SK-N-SH treated with all-trans-retinoic acid at 6 μM for 48 hours (cell line): ENCODE measurements around the gene ALDH6A1.

Source experiments
- ATAC-seq: fragments of 200-7000 bp; cut with Tn5 transposase; 3 replicates; pipeline ENCODE4 v1.9.1; 2020; ENCODE audit warnings: mild to moderate bottlenecking, moderate library complexity
- ARNTL ChIP-seq: fragments of 450-650 bp; formaldehyde crosslinking; IDR thresholded peaks from 2 replicates; pipeline ENCODE4 v1.5.0; 2020; ENCODE audit warnings: low read depth, mild to moderate bottlenecking, moderate library complexity, borderline replicate concordance
- BACH2 ChIP-seq: fragments of 250-450 bp; sonication (Bioruptor Pico); IDR thresholded peaks from 2 replicates; pipeline ENCODE4 v1.9.0; 2021; ENCODE audit warnings: mild to moderate bottlenecking, borderline replicate concordance
- CSDC2 ChIP-seq: fragments of 250-450 bp; sonication (Bioruptor Pico); IDR thresholded peaks from 2 replicates; pipeline ENCODE4 v1.5.0; 2020; ENCODE audit warnings: mild to moderate bottlenecking, moderate library complexity
- CSRNP3 ChIP-seq: fragments of 250-450 bp; sonication (Bioruptor Pico); IDR thresholded peaks from 2 replicates; pipeline ENCODE4 v1.5.1; 2021; ENCODE audit warnings: mild to moderate bottlenecking, moderate library complexity
- ESRRG ChIP-seq: fragments of 250-450 bp; sonication (Bioruptor Pico); IDR thresholded peaks from 2 replicates; pipeline ENCODE4 v1.6.1; 2021; ENCODE audit warnings: mild to moderate bottlenecking
- GLIS3 ChIP-seq: fragments of 250-450 bp; sonication (Bioruptor Pico); IDR thresholded peaks from 2 replicates; pipeline ENCODE4 v1.5.0; 2020; ENCODE audit warnings: mild to moderate bottlenecking, moderate library complexity
- ISL1 ChIP-seq: fragments of 250-450 bp; sonication (Bioruptor Pico); IDR thresholded peaks from 2 replicates; pipeline ENCODE4 v2.1.2; 2022; ENCODE audit warnings: mild to moderate bottlenecking, moderate library complexity
- OSR1 ChIP-seq: fragments of 250-450 bp; sonication (Bioruptor Pico); IDR thresholded peaks from 2 replicates; pipeline ENCODE4 v1.8.0; 2022; ENCODE audit warnings: moderate library complexity, mild to moderate bottlenecking, inconsistent platforms
- SNAI2 ChIP-seq: fragments of 250-450 bp; sonication (Bioruptor Pico); IDR thresholded peaks from 2 replicates; pipeline ENCODE4 v1.5.0; 2020; ENCODE audit warnings: mild to moderate bottlenecking, moderate library complexity
- TCF4 ChIP-seq: fragments of 250-450 bp; sonication (Bioruptor Pico); IDR thresholded peaks from 2 replicates; pipeline ENCODE4 v1.8.0; 2021; ENCODE audit warnings: mild to moderate bottlenecking, moderate library complexity, borderline replicate concordance
- TOX ChIP-seq: fragments of 250-450 bp; sonication (Bioruptor Pico); IDR thresholded peaks from 2 replicates; pipeline ENCODE4 v1.8.0; 2021; ENCODE audit warnings: mild to moderate bottlenecking, moderate library complexity, borderline replicate concordance
- ZC3H10 ChIP-seq: fragments of 250-450 bp; sonication (Bioruptor Pico); IDR thresholded peaks from 2 replicates; pipeline ENCODE4 v1.5.1; 2021; ENCODE audit warnings: mild to moderate bottlenecking, moderate library complexity
- ZFP3 ChIP-seq: fragments of 250-450 bp; sonication (Bioruptor Pico); IDR thresholded peaks from 2 replicates; pipeline ENCODE4 v1.5.0; 2020; ENCODE audit warnings: mild to moderate bottlenecking, moderate library complexity
- ZFP30 ChIP-seq: fragments of 450-650 bp; formaldehyde crosslinking; IDR thresholded peaks from 2 replicates; pipeline ENCODE4 v1.5.0; 2022; ENCODE audit warnings: mild to moderate bottlenecking, moderate library complexity
- ZNF565 ChIP-seq: fragments of 450-650 bp; formaldehyde crosslinking; conservative IDR thresholded peaks from 2 replicates; pipeline ENCODE4 v1.5.0; 2020; ENCODE audit warnings: low read depth, mild to moderate bottlenecking, moderate library complexity
- ZNF70 ChIP-seq: fragments of 450-650 bp; formaldehyde crosslinking; IDR thresholded peaks from 2 replicates; pipeline ENCODE4 v1.5.0; 2020; ENCODE audit warnings: mild to moderate bottlenecking, moderate library complexity
- ZNF8 ChIP-seq: fragments of 450-650 bp; formaldehyde crosslinking; IDR thresholded peaks from 2 replicates; pipeline ENCODE4 v1.5.0; 2020; ENCODE audit warnings: mild to moderate bottlenecking, moderate library complexity
- TF ChIP-seq, protein P1 (sequence below): fragments of 250-450 bp; sonication (Bioruptor Pico); IDR thresholded peaks from 2 replicates; pipeline ENCODE4 v1.8.0; 2021; ENCODE audit warnings: low read depth, mild to moderate bottlenecking, moderate library complexity, borderline replicate concordance
- TF ChIP-seq, protein P2 (sequence below): fragments of 250-450 bp; sonication (Bioruptor Pico); IDR thresholded peaks from 2 replicates; pipeline ENCODE4 v1.5.1; 2020; ENCODE audit warnings: low read depth, mild to moderate bottlenecking, moderate library complexity
- TF ChIP-seq, protein P3 (sequence below): fragments of 250-450 bp; sonication (Bioruptor Pico); IDR thresholded peaks from 2 replicates; pipeline ENCODE4 v1.8.0; 2020; ENCODE audit warnings: mild to moderate bottlenecking, moderate library complexity, borderline replicate concordance
- TF ChIP-seq, protein P4 (sequence below): fragments of 250-450 bp; sonication (Bioruptor Pico); IDR thresholded peaks from 2 replicates; pipeline ENCODE4 v1.5.0; 2020; ENCODE audit warnings: mild to moderate bottlenecking, moderate library complexity

The ALDH6A1 gene

DNA sequence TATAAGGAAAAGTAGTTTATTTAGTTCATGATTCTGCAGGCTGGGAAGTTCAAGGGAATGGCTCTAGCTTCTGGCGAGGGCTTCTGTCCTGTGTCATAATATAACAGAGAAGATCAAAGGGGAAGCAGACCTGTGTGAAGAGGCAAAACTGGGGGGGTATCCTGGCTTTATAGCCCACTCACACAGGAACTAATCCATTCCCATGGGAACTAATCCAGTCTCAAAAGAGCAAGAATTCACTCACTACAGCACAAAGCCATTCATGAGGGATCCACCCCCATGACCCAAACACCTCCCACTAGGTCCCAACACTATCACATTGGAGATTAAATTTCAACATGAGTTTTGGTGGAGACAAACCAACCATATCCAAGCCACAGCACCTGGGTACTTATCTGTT is 6.9 kb downstream of the ALDH6A1 start:
- ATAC-seq: no peak

GRCh38 chr14:74065746-74066575 is 18.3 kb downstream of the ALDH6A1 start:
- TF ChIP-seq BACH2 (CRISPR knock-in tag): no peak
- TF ChIP-seq ZNF565 (CRISPR knock-in tag): no peak
- no peak for TF ChIP-seq ZC3H10 (CRISPR knock-in tag)
- TF ChIP-seq ZNF8 (CRISPR knock-in tag): no peak
- TF ChIP-seq, protein P1, sequence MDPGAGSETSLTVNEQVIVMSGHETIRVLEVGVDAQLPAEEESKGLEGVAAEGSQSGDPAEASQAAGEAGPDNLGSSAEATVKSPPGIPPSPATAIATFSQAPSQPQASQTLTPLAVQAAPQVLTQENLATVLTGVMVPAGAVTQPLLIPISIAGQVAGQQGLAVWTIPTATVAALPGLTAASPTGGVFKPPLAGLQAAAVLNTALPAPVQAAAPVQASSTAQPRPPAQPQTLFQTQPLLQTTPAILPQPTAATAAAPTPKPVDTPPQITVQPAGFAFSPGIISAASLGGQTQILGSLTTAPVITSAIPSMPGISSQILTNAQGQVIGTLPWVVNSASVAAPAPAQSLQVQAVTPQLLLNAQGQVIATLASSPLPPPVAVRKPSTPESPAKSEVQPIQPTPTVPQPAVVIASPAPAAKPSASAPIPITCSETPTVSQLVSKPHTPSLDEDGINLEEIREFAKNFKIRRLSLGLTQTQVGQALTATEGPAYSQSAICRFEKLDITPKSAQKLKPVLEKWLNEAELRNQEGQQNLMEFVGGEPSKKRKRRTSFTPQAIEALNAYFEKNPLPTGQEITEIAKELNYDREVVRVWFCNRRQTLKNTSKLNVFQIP (CRISPR knock-in tag): no peak
- TF ChIP-seq, protein P2, sequence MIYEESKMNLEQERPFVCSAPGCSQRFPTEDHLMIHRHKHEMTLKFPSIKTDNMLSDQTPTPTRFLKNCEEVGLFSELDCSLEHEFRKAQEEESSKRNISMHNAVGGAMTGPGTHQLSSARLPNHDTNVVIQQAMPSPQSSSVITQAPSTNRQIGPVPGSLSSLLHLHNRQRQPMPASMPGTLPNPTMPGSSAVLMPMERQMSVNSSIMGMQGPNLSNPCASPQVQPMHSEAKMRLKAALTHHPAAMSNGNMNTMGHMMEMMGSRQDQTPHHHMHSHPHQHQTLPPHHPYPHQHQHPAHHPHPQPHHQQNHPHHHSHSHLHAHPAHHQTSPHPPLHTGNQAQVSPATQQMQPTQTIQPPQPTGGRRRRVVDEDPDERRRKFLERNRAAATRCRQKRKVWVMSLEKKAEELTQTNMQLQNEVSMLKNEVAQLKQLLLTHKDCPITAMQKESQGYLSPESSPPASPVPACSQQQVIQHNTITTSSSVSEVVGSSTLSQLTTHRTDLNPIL (CRISPR knock-in tag): no peak
- no peak for TF ChIP-seq TCF4
- TF ChIP-seq ESRRG (CRISPR knock-in tag): no peak
- TF ChIP-seq CSDC2 (CRISPR knock-in tag): no peak
- TF ChIP-seq, protein P3, sequence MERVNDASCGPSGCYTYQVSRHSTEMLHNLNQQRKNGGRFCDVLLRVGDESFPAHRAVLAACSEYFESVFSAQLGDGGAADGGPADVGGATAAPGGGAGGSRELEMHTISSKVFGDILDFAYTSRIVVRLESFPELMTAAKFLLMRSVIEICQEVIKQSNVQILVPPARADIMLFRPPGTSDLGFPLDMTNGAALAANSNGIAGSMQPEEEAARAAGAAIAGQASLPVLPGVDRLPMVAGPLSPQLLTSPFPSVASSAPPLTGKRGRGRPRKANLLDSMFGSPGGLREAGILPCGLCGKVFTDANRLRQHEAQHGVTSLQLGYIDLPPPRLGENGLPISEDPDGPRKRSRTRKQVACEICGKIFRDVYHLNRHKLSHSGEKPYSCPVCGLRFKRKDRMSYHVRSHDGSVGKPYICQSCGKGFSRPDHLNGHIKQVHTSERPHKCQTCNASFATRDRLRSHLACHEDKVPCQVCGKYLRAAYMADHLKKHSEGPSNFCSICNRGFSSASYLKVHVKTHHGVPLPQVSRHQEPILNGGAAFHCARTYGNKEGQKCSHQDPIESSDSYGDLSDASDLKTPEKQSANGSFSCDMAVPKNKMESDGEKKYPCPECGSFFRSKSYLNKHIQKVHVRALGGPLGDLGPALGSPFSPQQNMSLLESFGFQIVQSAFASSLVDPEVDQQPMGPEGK (CRISPR knock-in tag): no peak
- ATAC-seq: no peak

More for the DNA sequence above, 6.9 kb downstream of the ALDH6A1 start:
- TF ChIP-seq TCF4 (no peak), TOX (CRISPR knock-in tag) (no peak)
- TF ChIP-seq, all 23 proteins: peak for 0

DNA sequence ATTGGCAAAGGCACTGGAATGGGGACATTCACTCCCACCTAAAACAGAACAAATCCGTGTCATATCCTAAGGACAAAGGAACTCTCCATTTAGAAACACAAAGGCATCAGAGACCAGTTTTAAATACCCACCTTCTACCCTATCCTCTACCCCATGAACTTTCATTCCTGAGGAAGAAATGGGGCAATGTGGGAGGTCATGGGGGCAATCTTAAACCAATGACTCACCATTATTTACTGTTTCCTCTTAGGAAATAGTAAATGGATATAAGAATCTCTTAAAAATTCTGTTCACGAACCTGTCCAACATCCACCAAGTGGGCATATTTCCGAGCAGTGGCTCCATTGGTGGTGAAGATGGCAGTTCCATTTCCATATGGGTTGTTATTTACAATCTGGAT is 19.4 kb downstream of the ALDH6A1 start:
- ATAC-seq: no peak

DNA sequence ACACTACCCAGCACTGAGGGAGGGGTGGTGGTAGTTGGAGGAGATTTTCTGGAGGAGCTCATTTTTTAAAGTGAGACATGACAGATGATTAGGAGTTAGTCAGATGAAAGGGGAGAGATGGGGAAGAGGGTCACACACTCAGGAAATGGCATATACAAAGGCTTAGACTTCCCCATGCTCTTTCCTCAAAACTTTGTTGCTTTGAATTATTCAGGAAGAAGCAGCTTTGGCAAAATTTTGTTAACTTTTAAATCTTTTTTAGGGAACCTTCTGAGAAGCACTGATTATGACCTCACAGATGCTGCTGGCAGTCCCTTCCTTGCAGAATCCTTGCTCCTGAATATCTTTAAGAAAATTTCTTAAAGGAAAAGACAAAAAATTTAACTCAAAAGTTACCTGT is 19.8 kb downstream of the ALDH6A1 start:
- TF ChIP-seq CSRNP3 (CRISPR knock-in tag) (no peak), ZFP30 (CRISPR knock-in tag) (no peak), OSR1 (CRISPR knock-in tag) (no peak), ZFP3 (CRISPR knock-in tag) (no peak), ZC3H10 (CRISPR knock-in tag) (no peak), CSDC2 (CRISPR knock-in tag) (no peak), ZNF565 (CRISPR knock-in tag) (no peak), ZNF70 (CRISPR knock-in tag) (no peak), ISL1 (CRISPR knock-in tag) (no peak)
- TF ChIP-seq, protein P4, sequence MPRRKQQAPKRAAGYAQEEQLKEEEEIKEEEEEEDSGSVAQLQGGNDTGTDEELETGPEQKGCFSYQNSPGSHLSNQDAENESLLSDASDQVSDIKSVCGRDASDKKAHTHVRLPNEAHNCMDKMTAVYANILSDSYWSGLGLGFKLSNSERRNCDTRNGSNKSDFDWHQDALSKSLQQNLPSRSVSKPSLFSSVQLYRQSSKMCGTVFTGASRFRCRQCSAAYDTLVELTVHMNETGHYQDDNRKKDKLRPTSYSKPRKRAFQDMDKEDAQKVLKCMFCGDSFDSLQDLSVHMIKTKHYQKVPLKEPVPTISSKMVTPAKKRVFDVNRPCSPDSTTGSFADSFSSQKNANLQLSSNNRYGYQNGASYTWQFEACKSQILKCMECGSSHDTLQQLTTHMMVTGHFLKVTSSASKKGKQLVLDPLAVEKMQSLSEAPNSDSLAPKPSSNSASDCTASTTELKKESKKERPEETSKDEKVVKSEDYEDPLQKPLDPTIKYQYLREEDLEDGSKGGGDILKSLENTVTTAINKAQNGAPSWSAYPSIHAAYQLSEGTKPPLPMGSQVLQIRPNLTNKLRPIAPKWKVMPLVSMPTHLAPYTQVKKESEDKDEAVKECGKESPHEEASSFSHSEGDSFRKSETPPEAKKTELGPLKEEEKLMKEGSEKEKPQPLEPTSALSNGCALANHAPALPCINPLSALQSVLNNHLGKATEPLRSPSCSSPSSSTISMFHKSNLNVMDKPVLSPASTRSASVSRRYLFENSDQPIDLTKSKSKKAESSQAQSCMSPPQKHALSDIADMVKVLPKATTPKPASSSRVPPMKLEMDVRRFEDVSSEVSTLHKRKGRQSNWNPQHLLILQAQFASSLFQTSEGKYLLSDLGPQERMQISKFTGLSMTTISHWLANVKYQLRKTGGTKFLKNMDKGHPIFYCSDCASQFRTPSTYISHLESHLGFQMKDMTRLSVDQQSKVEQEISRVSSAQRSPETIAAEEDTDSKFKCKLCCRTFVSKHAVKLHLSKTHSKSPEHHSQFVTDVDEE (CRISPR knock-in tag): no peak
- TF ChIP-seq, all 23 proteins: peak for 0

More for the DNA sequence above, 19.4 kb downstream of the ALDH6A1 start:
- TF ChIP-seq ESRRG (CRISPR knock-in tag) (no peak), ZNF565 (CRISPR knock-in tag) (no peak), ZNF8 (CRISPR knock-in tag) (no peak), GLIS3 (CRISPR knock-in tag) (no peak), CSRNP3 (CRISPR knock-in tag) (no peak), TOX (CRISPR knock-in tag) (no peak), SNAI2 (CRISPR knock-in tag) (no peak), ZC3H10 (CRISPR knock-in tag) (no peak), ARNTL (CRISPR knock-in tag) (no peak), ISL1 (CRISPR knock-in tag) (no peak)
- TF ChIP-seq, protein P2 (CRISPR knock-in tag): no peak

More for the DNA sequence above, 19.8 kb downstream of the ALDH6A1 start:
- ATAC-seq: no peak
